Measurements from ENCODE around the gene GHDC. TPM values are rescaled to one million over a fixed set of nuclear protein-coding genes. Genes with fewer than 3 reads are reported as not detected.

Gene GHDC
- total RNA-seq, 1 experiment from 2014 or later: 8.5 TPM

- Mint-ChIP-seq H3K36me3 (ENCODE audit: insufficient read depth in 1 of 3, low read depth in 3 of 3) (peaks cover 3 to 22% (median 22%) of the 10 kb centered on the region in 3 experiments; a peak in 6 of 7 replicates), H3K27ac (peak overlapping the region; percentile 12 to 87 (median 81); a peak in 3 of 7 replicates), H3K4me3 (no peak overlapping the region), H3K4me1 (peaks cover 6 to 10% of the 10 kb centered on the region in 2 experiments), H3K27me3 (ENCODE audit: low read depth) (no peaks in the 10 kb centered on the region), H3K9me3 (no peaks in the 10 kb centered on the region)
- H3K79me1 ChIP-seq (ENCODE audit: insufficient read depth, low read depth, low read length, poor library complexity, severe bottlenecking): no peaks in the 10 kb centered on the region
- TF ChIP-seq CTCF (conservative IDR thresholded peaks at IDR 0.05): no peak
- no peak overlapping the region for H2AK5ac ChIP-seq (ENCODE audit: insufficient read length, low read length)
- H3K27me3 ChIP-seq (ENCODE audit: insufficient read depth, low read length): no peaks in the 10 kb centered on the region
- no peak overlapping the region for H2BK15ac ChIP-seq (ENCODE audit: low read depth, low read length)
- H4K91ac ChIP-seq (ENCODE audit: insufficient read length, low read depth, low read length): no peak overlapping the region
- H3K27ac ChIP-seq (ENCODE audit: insufficient read length, low read depth, low read length): no peak overlapping the region
- H3T11ph ChIP-seq (ENCODE audit: low read length): no peak overlapping the region
- no peak overlapping the region for H2AFZ ChIP-seq (ENCODE audit: low read length)
- no peak overlapping the region for H2BK5ac ChIP-seq (ENCODE audit: insufficient read length, low read length)
- DNase-seq: no peak
- no peak overlapping the region for H2BK12ac ChIP-seq (ENCODE audit: insufficient read length, low read depth, low read length)
- H3K4me1 ChIP-seq (ENCODE audit: insufficient read depth, low read length): no peaks in the 10 kb centered on the region
- H3K23me2 ChIP-seq (ENCODE audit: insufficient read length, low read depth, low read length, poor library complexity, severe bottlenecking): peaks cover 3% of the 10 kb centered on the region
- no peaks in the 10 kb centered on the region for H3K9me3 ChIP-seq (ENCODE audit: control insufficient read depth, low read depth, low read length)
- H3K4me2 ChIP-seq (ENCODE audit: insufficient read depth, insufficient read length, low read length): no peak overlapping the region
- WGBS (ENCODE audit: extremely low coverage, insufficient read length, low lambda C conversion rate): no CpG with 5 or more reads among the region's 4 CpGs
- H3K18ac ChIP-seq (ENCODE audit: insufficient read length, low read depth, low read length): no peak overlapping the region
- no peaks in the 10 kb centered on the region for H3K79me2 ChIP-seq (ENCODE audit: insufficient read depth, low read length)
- H2BK120ac ChIP-seq (ENCODE audit: low read depth, low read length, poor library complexity, severe bottlenecking): no peak overlapping the region
- no peak overlapping the region for H3K56ac ChIP-seq (ENCODE audit: insufficient read length, low read depth, low read length)
- no peak overlapping the region for H3K9ac ChIP-seq (ENCODE audit: extremely low read depth, insufficient read length, low read length)
- no peak overlapping the region for H4K5ac ChIP-seq (ENCODE audit: insufficient read length, low read depth, low read length)
- H3K14ac ChIP-seq (ENCODE audit: insufficient read depth, low read length): no peak overlapping the region
- no peak overlapping the region for H2BK20ac ChIP-seq (ENCODE audit: low read depth, low read length, poor library complexity, severe bottlenecking)
- no peak overlapping the region for H3K23ac ChIP-seq (ENCODE audit: insufficient read length, low read depth, low read length)
- no peaks in the 10 kb centered on the region for H4K20me1 ChIP-seq (ENCODE audit: control insufficient read depth, insufficient read depth, insufficient read length)
- H4K8ac ChIP-seq (replicated peaks; ENCODE audit: insufficient read length, low read depth, low read length): no peak overlapping the region
- no peak overlapping the region for H3K4ac ChIP-seq (ENCODE audit: low read depth, low read length)
Measured at GRCh38 chr17:42198897-42199296, 4.6 kb upstream of the GHDC start.
